Stimulated activated naive CD4-positive, alpha-beta T cell treated with Interleukin-2 at 50 U/mL for 16 hours (primary cell): Measurements from ENCODE around the gene PRKCQ.

Experiments used
- DNase-seq: peaks from one replicate; lab custom pipeline; 2025; lab: John Stamatoyannopoulos, UW

Gene PRKCQ

GRCh38 chr10:6567203-6567703 lies 12.8 kb downstream of the PRKCQ start:
- no peak for DNase-seq

- no peak for DNase-seq
Observed at GRCh38 chr10:6565588-6565987, 14.5 kb downstream of the PRKCQ start.

- DNase-seq = no peak
Observed at GRCh38 chr10:6564367-6564766, 15.7 kb downstream of the PRKCQ start.

GRCh38 chr10:6563731-6564130 lies 16.3 kb downstream of the PRKCQ start:
- no peak for DNase-seq

GRCh38 chr10:6563075-6563474 lies 17.0 kb downstream of the PRKCQ start:
- DNase-seq = peak; percentile 54

GRCh38 chr10:6562221-6562620 lies 17.9 kb downstream of the PRKCQ start:
- no peak for DNase-seq

GRCh38 chr10:6561552-6561951 lies 18.5 kb downstream of the PRKCQ start:
- DNase-seq = no peak

- DNase-seq = peak; percentile 29
Observed at GRCh38 chr10:6558759-6559461, 21.2 kb downstream of the PRKCQ start.

GRCh38 chr10:6558272-6558671 lies 21.8 kb downstream of the PRKCQ start:
- no peak for DNase-seq

- no peak for DNase-seq
Observed at GRCh38 chr10:6553937-6554336, 26.1 kb downstream of the PRKCQ start.

GRCh38 chr10:6543431-6544005 lies 36.6 kb downstream of the PRKCQ start:
- DNase-seq = peak; percentile 63

- DNase-seq = peak; percentile 43
Observed at GRCh38 chr10:6542999-6543430, 37.1 kb downstream of the PRKCQ start.

- DNase-seq = no peak
Observed at GRCh38 chr10:6539833-6540232, 40.2 kb downstream of the PRKCQ start.

GRCh38 chr10:6537770-6538169 lies 42.3 kb downstream of the PRKCQ start:
- DNase-seq = no peak

- no peak for DNase-seq
Observed at GRCh38 chr10:6536102-6536501, 44.0 kb downstream of the PRKCQ start.

- DNase-seq = no peak
Observed at GRCh38 chr10:6535156-6535764, 44.8 kb downstream of the PRKCQ start.

GRCh38 chr10:6532321-6532720 lies 47.8 kb downstream of the PRKCQ start:
- DNase-seq = no peak

- DNase-seq = no peak
Observed at GRCh38 chr10:6530966-6531365, 49.1 kb downstream of the PRKCQ start.

GRCh38 chr10:6530211-6530840 lies 49.8 kb downstream of the PRKCQ start:
- DNase-seq = peak; percentile 71

- DNase-seq = no peak
Observed at GRCh38 chr10:6528198-6528950, 51.7 kb downstream of the PRKCQ start.

- DNase-seq = no peak
Observed at GRCh38 chr10:6525599-6526165, 54.4 kb downstream of the PRKCQ start.

GRCh38 chr10:6522230-6522629 lies 57.8 kb downstream of the PRKCQ start:
- no peak for DNase-seq
